Stomach smooth muscle (tissue), 2 donors: Measurements from ENCODE around the gene PYCR2.
"Not testable (repeated sequence)": the region's sequence is repeated elsewhere in the genome, so short reads cannot be mapped to it uniquely, and the experiment has no call there.

Source experiments
- H3K27ac ChIP-seq: one replicate; pipeline ENCODE4 v1.7.0; 2013; ENCODE audit warnings: mild to moderate bottlenecking, low read length, inconsistent platforms
- H3K27me3 ChIP-seq, 2 donors: one replicate each; pipeline ENCODE4 v1.7.0; 2013; ENCODE audit warnings: low read length in 2 of 2; ENCODE audit not compliant: insufficient read depth in 2 of 2, control insufficient read depth in 1 of 2
- H3K36me3 ChIP-seq, 2 donors: one replicate each; pipeline ENCODE4 v1.7.0; 2013; ENCODE audit warnings: low read length in 2 of 2; ENCODE audit not compliant: control insufficient read depth in 2 of 2, insufficient read depth in 2 of 2
- H3K4me1 ChIP-seq: one replicate; pipeline ENCODE4 v1.7.0; 2013; ENCODE audit warnings: low read length; ENCODE audit not compliant: control insufficient read depth, insufficient read depth
- H3K4me3 ChIP-seq, 2 donors: one replicate each; pipeline ENCODE4 v1.7.0; 2013; ENCODE audit warnings: low read length in 2 of 2
- H3K9ac ChIP-seq, 2 donors: one replicate each; pipeline ENCODE4 v1.7.0; 2013; ENCODE audit warnings: low read length in 2 of 2, mild to moderate bottlenecking in 1 of 2
- H3K9me3 ChIP-seq, 2 donors: one replicate each; pipeline ENCODE4 v1.7.0; 2013; ENCODE audit warnings: low read length in 2 of 2; ENCODE audit not compliant: control insufficient read depth in 2 of 2
- donor health status: healthy.
- donor health status: Pancreatic carcinoma.

The PYCR2 gene

GRCh38 chr1:225888898-225889601, 35.0 kb downstream of the PYCR2 start, which contains the start of gene LEFTY1:
LEFTY1 (minus strand) TSS chr1:225889146; CDS start chr1:225889066, 80 bp downstream.
- H3K27ac ChIP-seq: no peak within 1 kb of the TSS
- no peak within 1 kb of the TSS for H3K9ac ChIP-seq
- no peaks in the 10 kb centered on the region for H3K4me1 ChIP-seq
- H3K27me3 ChIP-seq: no peaks in the 10 kb centered on the region
- no peak within 1 kb of the TSS for H3K4me3 ChIP-seq
- H3K9me3 ChIP-seq: no peaks in the 10 kb centered on the region
- H3K36me3 ChIP-seq: no peaks in the 10 kb centered on the region

- no peaks in the 10 kb centered on the region for H3K4me1 ChIP-seq
- H3K27me3 ChIP-seq: no peaks in the 10 kb centered on the region
- no peaks in the 10 kb centered on the region for H3K36me3 ChIP-seq
- H3K27ac ChIP-seq: no peak overlapping the region
- no peak overlapping the region for H3K9ac ChIP-seq
- H3K4me3 ChIP-seq: no peak overlapping the region
- no peaks in the 10 kb centered on the region for H3K9me3 ChIP-seq
Measured at GRCh38 chr1:225888289-225888897, 35.7 kb downstream of the PYCR2 start.

- not testable (repeated sequence) for H3K27ac ChIP-seq, H3K27me3 ChIP-seq, H3K9ac ChIP-seq, H3K36me3 ChIP-seq, H3K4me1 ChIP-seq, H3K9me3 ChIP-seq, H3K4me3 ChIP-seq
Measured at GRCh38 chr1:225887554-225888288, 36.3 kb downstream of the PYCR2 start.

- H3K36me3 ChIP-seq: no peaks in the 10 kb centered on the region
- no peak overlapping the region for H3K9ac ChIP-seq
- H3K4me1 ChIP-seq: no peaks in the 10 kb centered on the region
- H3K27ac ChIP-seq: no peak overlapping the region
- H3K4me3 ChIP-seq: no peak overlapping the region
- H3K27me3 ChIP-seq: no peaks in the 10 kb centered on the region
- H3K9me3 ChIP-seq: no peaks in the 10 kb centered on the region
Measured at GRCh38 chr1:225887030-225887314, 37.1 kb downstream of the PYCR2 start.

- H3K27ac ChIP-seq: no peak overlapping the region
- H3K4me1 ChIP-seq: peaks cover 3% of the 10 kb centered on the region
- H3K4me3 ChIP-seq: no peak overlapping the region
- H3K36me3 ChIP-seq: no peaks in the 10 kb centered on the region
- H3K9ac ChIP-seq: no peak overlapping the region
- no peaks in the 10 kb centered on the region for H3K27me3 ChIP-seq
- H3K9me3 ChIP-seq: no peaks in the 10 kb centered on the region
Measured at GRCh38 chr1:225886159-225887029, 37.7 kb downstream of the PYCR2 start.

GRCh38 chr1:225885336-225885735, 38.7 kb downstream of the PYCR2 start:
- H3K4me3 ChIP-seq: no peak overlapping the region
- no peak overlapping the region for H3K9ac ChIP-seq
- H3K4me1 ChIP-seq: peaks cover 14% of the 10 kb centered on the region
- H3K27ac ChIP-seq: no peak overlapping the region
- no peaks in the 10 kb centered on the region for H3K36me3 ChIP-seq
- no peaks in the 10 kb centered on the region for H3K27me3 ChIP-seq
- no peaks in the 10 kb centered on the region for H3K9me3 ChIP-seq

- Histone ChIP-seq H3K27me3 (no peaks in the 10 kb centered on the region), H3K9ac (peak overlapping the region in 1 of 2 donors; percentile 77), H3K27ac (no peak overlapping the region), H3K4me1 (peaks cover 30% of the 10 kb centered on the region), H3K9me3 (no peaks in the 10 kb centered on the region), H3K4me3 (peak overlapping the region in 1 of 2 donors; percentile 94), H3K36me3 (no peaks in the 10 kb centered on the region)
Measured at GRCh38 chr1:225883616-225884265, 40.3 kb downstream of the PYCR2 start.

- Histone ChIP-seq H3K9me3 (no peaks in the 10 kb centered on the region), H3K27me3 (no peaks in the 10 kb centered on the region), H3K27ac (peak overlapping the region; percentile 64), H3K4me1 (peaks cover 38% of the 10 kb centered on the region), H3K36me3 (no peaks in the 10 kb centered on the region), H3K9ac (peak overlapping the region; percentile 77 to 85), H3K4me3 (peak overlapping the region; percentile 94)
Measured at GRCh38 chr1:225882694-225883615, 41.1 kb downstream of the PYCR2 start.

GRCh38 chr1:225881959-225882693, 41.9 kb downstream of the PYCR2 start, which contains the start of gene TMEM63A:
TMEM63A (minus strand) TSS chr1:225882380; CDS start chr1:225877580, 4,800 bp downstream.
- Histone ChIP-seq H3K4me3 (peak within 1 kb of the TSS; percentile 94), H3K4me1 (peaks cover 46% of the 10 kb centered on the region)

More at GRCh38 chr1:225881959-225882693, 41.9 kb downstream of the PYCR2 start, which contains the start of gene TMEM63A:
- Histone ChIP-seq H3K9ac (peak within 1 kb of the TSS; percentile 77 to 85), H3K36me3 (peaks cover 0 to 4% of the 10 kb centered on the region in 2 donors), H3K9me3 (no peaks in the 10 kb centered on the region), H3K27me3 (no peaks in the 10 kb centered on the region), H3K27ac (peak within 1 kb of the TSS; percentile 64)
